Measurements from ENCODE around the gene PRR20D. TPM values are rescaled to one million over a fixed set of nuclear protein-coding genes. Genes with fewer than 3 reads are reported as not detected.
"Not testable (repeated sequence)": the region's sequence is repeated elsewhere in the genome, so short reads cannot be mapped to it uniquely, and the experiment has no call there.

Gene PRR20D
- not detected in 2 replicates for total RNA-seq (2014; rRNA removed)
- not detected for Bru-seq, nascent RNA
- not detected for BruChase-seq, experiment 1, labeled RNA remaining after a 6-hour chase
- BruChase-seq, experiment 2, labeled RNA remaining after a 2-hour chase, result not detected
- long read RNA-seq, result 0 reads

DNA sequence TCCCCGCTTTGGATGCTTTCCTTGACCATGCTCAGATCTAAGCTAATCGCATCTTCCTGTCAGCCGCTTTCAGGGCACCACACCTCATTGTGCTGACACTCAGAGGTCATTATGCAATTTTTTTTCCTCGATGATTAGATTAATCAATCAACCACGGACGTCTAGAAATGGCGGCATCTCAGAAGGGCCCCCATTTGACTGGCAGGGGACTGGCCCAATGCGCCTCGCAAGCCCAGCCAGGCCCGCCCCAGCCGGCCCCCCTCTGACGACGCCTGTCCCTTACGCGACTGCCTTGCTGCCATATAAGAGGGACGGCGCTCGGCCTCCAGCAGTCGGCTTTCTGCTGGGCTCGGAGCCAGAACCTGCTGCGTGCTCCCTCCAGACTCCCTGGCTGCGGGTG lies at the start of gene PRR20D:
PRR20D (plus strand) TSS at position 301 of the 400 bp plus-strand sequence. CDS start 387 bp downstream, outside the sequence.
- H4K20me1 ChIP-seq (ENCODE audit: low read length); BruUV-seq (replicated peaks); POLR2A ChIA-PET (ENCODE audit: unreplicated experiment); H3K4me3 ChIP-seq (ENCODE audit: low read length); H3F3A ChIP-seq (ENCODE audit: low read length, unreplicated experiment); H3K4me1 ChIP-seq (ENCODE audit: insufficient read depth, low read length); H3K9me3 ChIP-seq (ENCODE audit: low read length); ATAC-seq; H3K9me2 ChIP-seq (replicated peaks; ENCODE audit: low read length); H3K9ac ChIP-seq (ENCODE audit: low read length); H3K27ac ChIP-seq (ENCODE audit: low read length); H3K4me2 ChIP-seq (ENCODE audit: low read length); H3K36me3 ChIP-seq (ENCODE audit: low read depth, low read length); CTCF ChIA-PET; H3K79me2 ChIP-seq (ENCODE audit: low read length); intact Hi-C loops (cut with micrococcal nuclease); DNase-seq; H3K27me3 ChIP-seq (ENCODE audit: low read length); H2AFZ ChIP-seq (ENCODE audit: low read length): not testable (repeated sequence)

- Histone ChIP-seq H4K20me1 (ENCODE audit: low read length) (no peaks in the 10 kb centered on the region), H3K4me3 (ENCODE audit: low read length) (no peak overlapping the region), H3K27ac (ENCODE audit: low read length) (no peak overlapping the region), H3K4me2 (ENCODE audit: low read length) (no peak overlapping the region), H2AFZ (ENCODE audit: low read length) (no peak overlapping the region), H3F3A (ENCODE audit: low read length, unreplicated experiment) (no peaks in the 10 kb centered on the region), H3K27me3 (ENCODE audit: low read length) (no peaks in the 10 kb centered on the region), H3K4me1 (ENCODE audit: insufficient read depth, low read length) (no peaks in the 10 kb centered on the region), H3K9ac (ENCODE audit: low read length) (no peak overlapping the region), H3K9me3 (ENCODE audit: low read length) (no peaks in the 10 kb centered on the region), H3K36me3 (ENCODE audit: low read depth, low read length) (no peaks in the 10 kb centered on the region), H3K9me2 (replicated peaks; ENCODE audit: low read length) (no peaks in the 10 kb centered on the region), H3K79me2 (ENCODE audit: low read length) (no peaks in the 10 kb centered on the region)
- intact Hi-C loops (cut with micrococcal nuclease), result no loop called here
- no TSS peak for BruUV-seq (replicated peaks)
- ChIA-PET POLR2A (ENCODE audit: unreplicated experiment) (no interaction called here), CTCF (no interaction called here)
- no peak for DNase-seq
- ATAC-seq, result no peak
- TF ChIP-seq, protein P1, sequence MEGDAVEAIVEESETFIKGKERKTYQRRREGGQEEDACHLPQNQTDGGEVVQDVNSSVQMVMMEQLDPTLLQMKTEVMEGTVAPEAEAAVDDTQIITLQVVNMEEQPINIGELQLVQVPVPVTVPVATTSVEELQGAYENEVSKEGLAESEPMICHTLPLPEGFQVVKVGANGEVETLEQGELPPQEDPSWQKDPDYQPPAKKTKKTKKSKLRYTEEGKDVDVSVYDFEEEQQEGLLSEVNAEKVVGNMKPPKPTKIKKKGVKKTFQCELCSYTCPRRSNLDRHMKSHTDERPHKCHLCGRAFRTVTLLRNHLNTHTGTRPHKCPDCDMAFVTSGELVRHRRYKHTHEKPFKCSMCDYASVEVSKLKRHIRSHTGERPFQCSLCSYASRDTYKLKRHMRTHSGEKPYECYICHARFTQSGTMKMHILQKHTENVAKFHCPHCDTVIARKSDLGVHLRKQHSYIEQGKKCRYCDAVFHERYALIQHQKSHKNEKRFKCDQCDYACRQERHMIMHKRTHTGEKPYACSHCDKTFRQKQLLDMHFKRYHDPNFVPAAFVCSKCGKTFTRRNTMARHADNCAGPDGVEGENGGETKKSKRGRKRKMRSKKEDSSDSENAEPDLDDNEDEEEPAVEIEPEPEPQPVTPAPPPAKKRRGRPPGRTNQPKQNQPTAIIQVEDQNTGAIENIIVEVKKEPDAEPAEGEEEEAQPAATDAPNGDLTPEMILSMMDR (conservative IDR thresholded peaks at IDR 0.05; ENCODE audit: low read depth, low read length), result no peak
- TF ChIP-seq EZH2phosphoT487 (IDR thresholded peaks at IDR 0.05; ENCODE audit: borderline replicate concordance, low read length) (no peak), EZH2 (IDR thresholded peaks at IDR 0.05; ENCODE audit: low read length, unreplicated experiment) (no peak)
Observed at GRCh38 chr13:57114945-57115344, 45.5 kb upstream of the PRR20D start.

DNA sequence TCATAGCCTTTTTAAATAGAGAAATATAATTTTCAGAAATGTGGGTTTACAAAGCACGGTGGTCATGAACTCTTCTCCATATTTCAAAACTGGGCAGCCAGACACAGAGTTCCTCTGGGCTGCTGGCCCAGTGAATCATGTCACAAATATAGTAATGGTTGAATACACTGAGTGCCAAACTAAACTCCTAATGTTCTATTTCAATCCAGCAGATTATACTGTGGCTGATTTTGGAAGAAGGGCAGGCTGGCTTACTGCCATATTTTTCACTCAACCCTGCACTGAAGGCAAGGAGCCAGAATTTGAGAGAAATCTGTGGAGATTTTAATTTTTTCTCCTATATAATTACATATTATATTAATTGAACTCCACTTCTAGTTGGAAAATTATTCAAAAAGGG lies 36.8 kb upstream of the PRR20D start:
- H3K27ac ChIP-seq (ENCODE audit: low read length), result no peak overlapping the region
- no peak overlapping the region for H3K9ac ChIP-seq (ENCODE audit: low read length)
- H3K9me2 ChIP-seq (replicated peaks; ENCODE audit: low read length), result no peaks in the 10 kb centered on the region
- H3K79me2 ChIP-seq (ENCODE audit: low read length), result no peaks in the 10 kb centered on the region
- H3K27me3 ChIP-seq (ENCODE audit: low read length), result no peaks in the 10 kb centered on the region
- H3K4me2 ChIP-seq (ENCODE audit: low read length), result no peak overlapping the region
- CTCF ChIA-PET, result no interaction called here
- no peaks in the 10 kb centered on the region for H3K4me1 ChIP-seq (ENCODE audit: insufficient read depth, low read length)
- intact Hi-C loops (cut with micrococcal nuclease), result no loop called here
- H4K20me1 ChIP-seq (ENCODE audit: low read length), result no peaks in the 10 kb centered on the region
- no peak overlapping the region for H2AFZ ChIP-seq (ENCODE audit: low read length)
- ATAC-seq (no peak), DNase-seq (no peak)
- no peaks in the 10 kb centered on the region for H3F3A ChIP-seq (ENCODE audit: low read length, unreplicated experiment)
- TF ChIP-seq EZH2phosphoT487 (IDR thresholded peaks at IDR 0.05; ENCODE audit: borderline replicate concordance, low read length) (no peak), EZH2 (IDR thresholded peaks at IDR 0.05; ENCODE audit: low read length, unreplicated experiment) (no peak)
- TF ChIP-seq, protein P1 (conservative IDR thresholded peaks at IDR 0.05; ENCODE audit: low read depth, low read length), result no peak
- H3K4me3 ChIP-seq (ENCODE audit: low read length), result no peak overlapping the region
- no peaks in the 10 kb centered on the region for H3K36me3 ChIP-seq (ENCODE audit: low read depth, low read length)
- BruUV-seq (replicated peaks), result no TSS peak
- H3K9me3 ChIP-seq (ENCODE audit: low read length), result no peaks in the 10 kb centered on the region
- POLR2A ChIA-PET (ENCODE audit: unreplicated experiment), result no interaction called here

All from PC-3 (cell line).